AG04450 (cell line): Measurements from ENCODE around the gene CNTLN. TPM values are rescaled to one million over a fixed set of nuclear protein-coding genes. Genes with fewer than 3 reads are reported as not detected.

Experiments
- CTCF ChIA-PET: fragments of 300-600, 350-600 bp; formaldehyde crosslinking; extraction: SDS; loops from one replicate; lab custom pipeline; 2022; ENCODE audit warnings: antibody characterized with exemption, inconsistent platforms; lab: Charles Lee
- POLR2A ChIA-PET: fragments of 350-600 bp; formaldehyde crosslinking; extraction: SDS; loops from one replicate; lab custom pipeline; 2021; ENCODE audit warnings: antibody characterized with exemption, inconsistent platforms; lab: Yijun Ruan, JAX
- DNase-seq: peaks from one replicate; pipeline ENCODE4 v3.0.0-alpha.2; 2011; ENCODE audit warnings: low read depth, low spot score
- H3K27ac ChIP-seq: one replicate; pipeline ENCODE4 v1.5.1; 2012; ENCODE audit warnings: low read depth, low read length, control low read depth
- H3K27me3 ChIP-seq: one replicate; pipeline ENCODE4 v1.6.0; 2012; ENCODE audit warnings: low read length; ENCODE audit not compliant: control insufficient read depth, insufficient read depth
- H3K4me3 ChIP-seq: 2 replicates; pipeline ENCODE4 v1.5.1; 2011; ENCODE audit warnings: mild to moderate bottlenecking, low read depth, low read length, control low read depth
- H3K9me3 ChIP-seq: 2 replicates; pipeline ENCODE4 v1.5.1; 2012; ENCODE audit warnings: low read length; ENCODE audit not compliant: control insufficient read depth, insufficient read depth
- CTCF ChIP-seq: IDR thresholded peaks from 2 replicates; pipeline ENCODE4 v1.5.1; 2011; ENCODE audit warnings: low read depth, low read length, control low read depth, inconsistent platforms
- polyA plus RNA-seq: library from polyadenylated mRNA; depleted of rRNA; stranded (reverse); fragments of >200 nt; gene quantifications from 2 replicates; pipeline ENCODE4 v1.2.3, GENCODE V29; 2011

CNTLN gene
- polyA plus RNA-seq, 1 experiment, result 11.7 TPM

- no peak overlapping the region for H3K4me3 ChIP-seq
- no peak overlapping the region for H3K27ac ChIP-seq
- no peaks in the 10 kb centered on the region for H3K27me3 ChIP-seq
- no peak for TF ChIP-seq CTCF
- POLR2A ChIA-PET, result no interaction called here
- peaks cover 4% of the 10 kb centered on the region; the same call in 1 of the 2 replicates for H3K9me3 ChIP-seq
- CTCF ChIA-PET, result interaction anchor here (0.6 kb wide), 1 partner anchor 228 kb away, joined by 3 read pairs; no protein-coding TSS in a partner anchor
- no peak for DNase-seq
These were observed 156.9 kb downstream of the CNTLN start for GRCh38 chr9:17291766-17292165.

GRCh38 chr9:17293685-17294084 lies 158.8 kb downstream of the CNTLN start:
- no peak for TF ChIP-seq CTCF
- CTCF ChIA-PET, result no interaction called here
- DNase-seq, result no peak
- no peak overlapping the region for H3K4me3 ChIP-seq
- POLR2A ChIA-PET, result no interaction called here
- no peaks in the 10 kb centered on the region for H3K27me3 ChIP-seq
- H3K27ac ChIP-seq, result no peak overlapping the region
- H3K9me3 ChIP-seq, result peaks cover 4% of the 10 kb centered on the region; the same call in 1 of the 2 replicates

GRCh38 chr9:17294822-17295624 lies 160.2 kb downstream of the CNTLN start:
- POLR2A ChIA-PET, result no interaction called here
- no peak overlapping the region for H3K27ac ChIP-seq
- no peak overlapping the region for H3K4me3 ChIP-seq
- H3K27me3 ChIP-seq, result no peaks in the 10 kb centered on the region
- no peak for TF ChIP-seq CTCF
- CTCF ChIA-PET, result no interaction called here
- no peak for DNase-seq
- H3K9me3 ChIP-seq, result peaks cover 4% of the 10 kb centered on the region; the same call in 1 of the 2 replicates

- ChIA-PET CTCF (no interaction called here), POLR2A (no interaction called here)
- no peak for DNase-seq
- H3K4me3 ChIP-seq, result no peak overlapping the region
- H3K9me3 ChIP-seq, result 0 out of 2 replicates have a peak, but pooled peaks cover 2% of the 10 kb centered on the region
- H3K27ac ChIP-seq, result no peak overlapping the region
- TF ChIP-seq CTCF, result no peak
- no peaks in the 10 kb centered on the region for H3K27me3 ChIP-seq
These were observed 180.5 kb downstream of the CNTLN start for GRCh38 chr9:17315341-17315740.

GRCh38 chr9:17318821-17319320 lies 184.0 kb downstream of the CNTLN start:
- no peak for TF ChIP-seq CTCF
- ChIA-PET CTCF (no interaction called here), POLR2A (no interaction called here)
- Histone ChIP-seq H3K4me3 (no peak overlapping the region), H3K27ac (no peak overlapping the region), H3K9me3 (no peaks in the 10 kb centered on the region), H3K27me3 (no peaks in the 10 kb centered on the region)
- no peak for DNase-seq
